ENCODE data around the gene ZDHHC6.

- peak; percentile 62 for TF ChIP-seq CTCF (IDR thresholded peaks at IDR 0.05; ENCODE audit: poor library complexity, severe bottlenecking)
- TF ChIP-seq EZH2 (IDR thresholded peaks at IDR 0.05; ENCODE audit: borderline replicate concordance, insufficient read depth, low read length, poor library complexity, severe bottlenecking), result no peak
These were observed 29.0 kb upstream of the ZDHHC6 start for GRCh38 chr10:112475575-112476218.
